ENCODE data around the gene RASGRF1. TPM values are rescaled to one million over a fixed set of nuclear protein-coding genes. Genes with fewer than 3 reads are reported as not detected.

Gene RASGRF1
- total and polyA plus RNA-seq, 12 donors: under 0.01 to 0.86 (median 0.37) TPM; not detected in 9

GRCh38 chr15:79060175-79060574, 30.4 kb downstream of the RASGRF1 start:
- Histone ChIP-seq H3K27ac (no peak overlapping the region), H3K36me3 (no peaks in the 10 kb centered on the region), H3K4me1 (no peaks in the 10 kb centered on the region), H3K4me3 (no peak overlapping the region), H3K9me3 (no peaks in the 10 kb centered on the region), H3K27me3 (peaks cover 0 to 33% (median 13%) of the 10 kb centered on the region in 7 donors)
- ATAC-seq: no peak
- no peak for TF ChIP-seq CTCF (IDR thresholded peaks at IDR 0.05)
- WGBS, 2 donors: 74 to 76% methylated on average over 4 of the region's 4 CpGs
- DNase-seq: no peak
- intact Hi-C loops (cut with DNase I): no loop called here

GRCh38 chr15:79059081-79059572, 31.5 kb downstream of the RASGRF1 start:
- Histone ChIP-seq H3K27ac (no peak overlapping the region), H3K4me1 (no peaks in the 10 kb centered on the region), H3K4me3 (no peak overlapping the region), H3K9me3 (no peaks in the 10 kb centered on the region), H3K27me3 (peaks cover 0 to 33% (median 13%) of the 10 kb centered on the region in 7 donors), H3K36me3 (no peaks in the 10 kb centered on the region)
- no peak for TF ChIP-seq CTCF (IDR thresholded peaks at IDR 0.05)
- no peak for DNase-seq
- ATAC-seq: no peak
- WGBS, 2 donors: 19 to 32% methylated on average over 1 of the region's 1 CpG
- intact Hi-C loops (cut with DNase I): no loop called here

- intact Hi-C loops (cut with DNase I): no loop called here
- Histone ChIP-seq H3K9me3 (no peaks in the 10 kb centered on the region), H3K4me3 (no peak overlapping the region), H3K27ac (no peak overlapping the region), H3K36me3 (no peaks in the 10 kb centered on the region), H3K4me1 (no peaks in the 10 kb centered on the region), H3K27me3 (peaks cover 0 to 33% (median 13%) of the 10 kb centered on the region in 7 donors)
- no peak for TF ChIP-seq CTCF (IDR thresholded peaks at IDR 0.05)
- 82% methylated on average over 15 of the region's 15 CpGs for WGBS, 2 donors
- no peak for DNase-seq
- no peak for ATAC-seq
Observed at GRCh38 chr15:79058260-79058850, 32.2 kb downstream of the RASGRF1 start.

- no peak for ATAC-seq
- no peaks in the 10 kb centered on the region for H3K36me3 ChIP-seq
- H3K27me3 ChIP-seq: peaks cover 0 to 33% (median 13%) of the 10 kb centered on the region in 7 donors
- H3K4me3 ChIP-seq: no peak overlapping the region
- no peak overlapping the region for H3K27ac ChIP-seq
- intact Hi-C loops (cut with DNase I): no loop called here
- H3K9me3 ChIP-seq: no peaks in the 10 kb centered on the region
- no peak for TF ChIP-seq CTCF (IDR thresholded peaks at IDR 0.05)
- 88 to 94% methylated on average over 6 of the region's 6 CpGs for whole genome bisulfite sequencing, 2 donors
- DNase-seq: no peak
- no peaks in the 10 kb centered on the region for H3K4me1 ChIP-seq
Observed at GRCh38 chr15:79057050-79057449, 33.5 kb downstream of the RASGRF1 start.

All from heart right ventricle (tissue), 16 donors.